Gastrocnemius medialis (tissue), 4 donors: ENCODE results near the gene ZFP91. TPM values are rescaled to one million over a fixed set of nuclear protein-coding genes. Genes with fewer than 3 reads are reported as not detected.

Experiments used
- ATAC-seq, 2 donors: fragments of 150-250 bp; one replicate each; pipeline ENCODE4 v1.9.1; 2016
- DNase-seq, 2 donors: peaks; one replicate each; pipeline ENCODE4 v3.0.0-alpha.2; 2019
- H3K27ac ChIP-seq, 4 donors: fragments of 200-600 bp; sonication (generic); 1 replicate in 1 of 4; 2 replicates in 3 of 4; pipeline ENCODE4 v1.5.1; 2016 to 2018; ENCODE audit warnings: mild to moderate bottlenecking in 2 of 4, moderate library complexity in 1 of 4
- H3K27me3 ChIP-seq, 3 donors: fragments of 200-600 bp; sonication (generic) in 2 of 3; 1 replicate in 1 of 3; 2 replicates in 2 of 3; pipeline versions ENCODE4 v1.5.1 to v1.6.0; 2016 to 2019; ENCODE audit warnings: mild to moderate bottlenecking in 1 of 3, moderate library complexity in 1 of 3
- H3K36me3 ChIP-seq, 2 donors: fragments of 200-600 bp; sonication (generic) in 1 of 2; one replicate each; pipeline ENCODE4 v1.5.1; 2017 to 2018
- H3K4me1 ChIP-seq, 2 donors: fragments of 200-600 bp; sonication (generic) in 1 of 2; one replicate each; pipeline ENCODE4 v1.5.1; 2016 to 2017; ENCODE audit warnings: mild to moderate bottlenecking in 2 of 2
- H3K4me3 ChIP-seq, 4 donors: fragments of 200-600 bp; sonication (generic) in 3 of 4; 1 replicate in 1 of 4; 2 replicates in 3 of 4; pipeline ENCODE4 v1.5.1; 2016 to 2019; ENCODE audit warnings: mild to moderate bottlenecking in 2 of 4
- H3K9me3 ChIP-seq, 3 donors: fragments of 200-600 bp; sonication (generic) in 2 of 3; 1 replicate in 1 of 3; 2 replicates in 2 of 3; pipeline ENCODE4 v1.5.1; 2016 to 2019
- POLR2A ChIP-seq, 2 donors: fragments of 450-650 bp; IDR thresholded peaks; one replicate each; pipeline ENCODE4 v1.6.1; 2017; ENCODE audit warnings: antibody characterized with exemption in 2 of 2, mild to moderate bottlenecking in 2 of 2, moderate library complexity in 2 of 2
- in situ Hi-C, 4 donors: fragments of 200-750 bp; cut with MboI; loops; one replicate each; pipeline versions ENCODE4 v1.15.0 to v1.8.0; 2017; ENCODE audit warnings: low sequenced_read_pairs in 4 of 4
- intact Hi-C: fragments of 100-400 bp; cut with DNase I; formaldehyde crosslinking; loops from one replicate; pipeline ENCODE4 v1.15.1; 2023; ENCODE audit warnings: low total_unique reads
- total RNA-seq, 4 donors: library from RNA; depleted of rRNA; stranded (reverse); fragments of >200 nt; gene quantifications; one replicate each; pipeline versions ENCODE4 v1.1.0 to v1.2.3, GENCODE V29; 2016
- TF ChIP-seq, protein P1 (sequence below), 5 experiments: fragments of 450-650 bp in 3 of 5; fragments of 200-600 bp in 2 of 5; sonication (generic) in 2 of 5; IDR thresholded peaks in 4 of 5; conservative IDR thresholded peaks in 1 of 5; 1 replicate in 4 of 5; 2 replicates in 1 of 5; pipeline ENCODE4 v1.5.1; 2016 to 2019; ENCODE audit warnings: antibody characterized with exemption in 5 of 5, mild to moderate bottlenecking in 3 of 5, moderate library complexity in 3 of 5

The ZFP91 gene
- total RNA-seq, 4 donors from 2014 or later, result 59.0 to 94.7 (median 90.6) TPM

DNA sequence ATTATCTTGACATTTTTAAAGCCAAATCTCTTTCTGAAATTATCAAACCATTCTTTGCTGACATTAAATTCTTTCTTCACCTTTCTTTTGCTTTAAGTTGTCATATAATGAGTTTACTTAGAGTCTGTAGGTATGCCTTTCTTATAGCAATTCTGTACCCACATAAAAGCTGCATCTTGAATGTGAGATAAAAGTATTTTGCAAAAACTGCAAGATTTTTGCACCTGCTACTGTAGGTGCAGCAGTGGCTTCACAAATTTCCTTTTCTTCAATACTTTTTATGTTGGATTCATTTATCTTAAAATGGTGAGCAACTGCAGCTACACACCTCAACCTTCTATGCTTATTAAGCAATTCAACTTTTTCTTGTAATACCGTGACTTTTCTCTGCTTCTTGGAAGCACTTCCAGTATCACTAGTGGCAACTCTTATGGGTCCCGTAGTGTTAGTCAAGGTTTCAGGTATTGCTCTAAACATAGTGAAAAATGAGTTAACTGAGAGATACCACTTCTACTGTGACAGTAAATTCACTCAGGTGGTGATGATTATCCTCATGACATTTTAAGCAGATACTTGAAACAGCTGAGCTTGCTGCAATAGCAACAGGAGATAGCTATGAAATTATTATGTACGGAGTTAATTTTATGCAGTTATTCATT lies 18.8 kb downstream of the ZFP91 start:
- Histone ChIP-seq H3K36me3 (no peaks in the 10 kb centered on the region), H3K4me1 (peaks cover 63 to 73% of the 10 kb centered on the region in 2 donors), H3K4me3 (no peak overlapping the region), H3K27me3 (no peaks in the 10 kb centered on the region), H3K27ac (no peak overlapping the region), H3K9me3 (no peaks in the 10 kb centered on the region)
- ATAC-seq, result no peak
- no peak for DNase-seq
- no peak for TF ChIP-seq POLR2A (IDR thresholded peaks at IDR 0.05)
- TF ChIP-seq, protein P1, sequence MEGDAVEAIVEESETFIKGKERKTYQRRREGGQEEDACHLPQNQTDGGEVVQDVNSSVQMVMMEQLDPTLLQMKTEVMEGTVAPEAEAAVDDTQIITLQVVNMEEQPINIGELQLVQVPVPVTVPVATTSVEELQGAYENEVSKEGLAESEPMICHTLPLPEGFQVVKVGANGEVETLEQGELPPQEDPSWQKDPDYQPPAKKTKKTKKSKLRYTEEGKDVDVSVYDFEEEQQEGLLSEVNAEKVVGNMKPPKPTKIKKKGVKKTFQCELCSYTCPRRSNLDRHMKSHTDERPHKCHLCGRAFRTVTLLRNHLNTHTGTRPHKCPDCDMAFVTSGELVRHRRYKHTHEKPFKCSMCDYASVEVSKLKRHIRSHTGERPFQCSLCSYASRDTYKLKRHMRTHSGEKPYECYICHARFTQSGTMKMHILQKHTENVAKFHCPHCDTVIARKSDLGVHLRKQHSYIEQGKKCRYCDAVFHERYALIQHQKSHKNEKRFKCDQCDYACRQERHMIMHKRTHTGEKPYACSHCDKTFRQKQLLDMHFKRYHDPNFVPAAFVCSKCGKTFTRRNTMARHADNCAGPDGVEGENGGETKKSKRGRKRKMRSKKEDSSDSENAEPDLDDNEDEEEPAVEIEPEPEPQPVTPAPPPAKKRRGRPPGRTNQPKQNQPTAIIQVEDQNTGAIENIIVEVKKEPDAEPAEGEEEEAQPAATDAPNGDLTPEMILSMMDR (IDR thresholded peaks at IDR 0.05 in 4 of 5, conservative IDR thresholded peaks at IDR 0.05 in 1 of 5), result no peak
- intact Hi-C loops, result loop anchor here (2.0 kb wide), 1 partner anchor 29 kb away; no protein-coding TSS in a partner anchor
- in situ Hi-C loops, result loop anchor here in 2 of 4 donors (25.0 kb wide), 2 partner anchors 885 to 935 kb away; partner anchors contain the start of genes CLP1 (in 1 of the 2), MED19 (in 1 of the 2), TMX2 (in 1 of the 2) and ZDHHC5 (in 1 of the 2)

- Histone ChIP-seq H3K9me3 (no peaks in the 10 kb centered on the region), H3K4me1 (peaks cover 47 to 66% of the 10 kb centered on the region in 2 donors), H3K36me3 (no peaks in the 10 kb centered on the region), H3K27ac (no peak overlapping the region), H3K27me3 (no peaks in the 10 kb centered on the region), H3K4me3 (no peak overlapping the region)
- TF ChIP-seq, protein P1 (IDR thresholded peaks at IDR 0.05 in 4 of 5, conservative IDR thresholded peaks at IDR 0.05 in 1 of 5), result no peak
- no peak for TF ChIP-seq POLR2A (IDR thresholded peaks at IDR 0.05)
- in situ Hi-C loops (no loop called here), intact Hi-C loops (no loop called here)
- no peak for DNase-seq
- no peak for ATAC-seq
Observed at GRCh38 chr11:58600510-58600909, 21.6 kb downstream of the ZFP91 start.

DNA sequence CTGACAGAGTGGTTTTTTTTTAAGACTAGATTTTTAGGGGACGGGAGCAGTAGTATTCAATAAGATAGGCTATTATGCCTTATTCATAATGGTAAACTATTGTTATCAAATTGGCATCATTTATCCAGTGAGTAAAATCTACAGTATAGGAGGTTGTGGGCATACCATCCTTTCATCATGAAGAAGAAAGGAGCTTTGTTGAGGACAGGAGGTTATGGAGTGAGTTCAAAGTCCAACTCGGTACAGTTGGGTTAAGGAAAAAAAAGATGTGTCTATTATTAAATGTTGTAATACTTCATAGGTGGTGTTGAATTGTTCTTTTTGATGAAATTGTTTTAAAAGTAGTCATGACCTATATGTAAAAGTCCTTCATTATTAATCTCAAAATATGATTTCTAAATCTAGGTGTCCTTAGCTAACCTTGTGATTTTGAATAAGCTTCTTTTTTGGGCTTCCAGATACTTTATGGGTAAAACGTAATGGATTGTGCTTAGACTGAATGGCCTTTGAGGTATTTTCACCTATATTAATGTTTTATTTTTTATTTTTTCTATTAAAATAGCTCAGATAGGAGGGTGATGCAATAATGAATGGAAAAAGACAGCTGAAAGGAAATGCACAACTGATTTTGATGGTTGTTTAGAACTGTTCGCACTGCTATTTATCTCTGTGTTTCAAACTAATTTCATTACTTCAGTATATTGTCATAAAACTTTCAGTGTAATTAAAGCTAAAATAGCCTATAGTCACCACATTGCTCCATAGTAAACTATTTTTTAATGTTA lies 28.3 kb downstream of the ZFP91 start:
- Histone ChIP-seq H3K36me3 (peaks cover 3 to 24% of the 10 kb centered on the region in 2 donors), H3K4me3 (no peak overlapping the region), H3K4me1 (peaks cover 18 to 37% of the 10 kb centered on the region in 2 donors), H3K27me3 (no peaks in the 10 kb centered on the region), H3K27ac (no peak overlapping the region), H3K9me3 (no peaks in the 10 kb centered on the region)
- DNase-seq (no peak), ATAC-seq (no peak)
- in situ Hi-C loops (no loop called here), intact Hi-C loops (no loop called here)
- no peak for TF ChIP-seq POLR2A (IDR thresholded peaks at IDR 0.05)
- TF ChIP-seq, protein P1 (IDR thresholded peaks at IDR 0.05 in 4 of 5, conservative IDR thresholded peaks at IDR 0.05 in 1 of 5), result no peak

DNA sequence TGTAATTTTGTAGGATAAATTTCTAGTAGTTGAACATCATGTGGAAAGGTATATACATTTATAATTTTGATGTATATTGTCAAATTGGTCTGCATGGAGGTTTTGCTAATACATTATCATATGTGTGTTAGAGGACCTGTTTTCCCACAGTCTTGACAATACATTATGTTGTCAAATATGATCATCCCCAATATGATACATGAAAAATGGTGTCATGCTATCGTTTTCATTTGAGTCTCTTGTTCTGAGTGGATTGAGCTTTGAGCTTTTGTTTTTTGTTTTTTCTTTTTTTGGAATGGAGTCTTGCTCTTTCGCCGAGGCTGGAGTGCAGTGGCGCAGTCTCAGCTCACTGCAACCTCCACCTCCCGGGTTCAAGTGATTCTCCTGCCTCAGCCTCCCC lies 29.5 kb downstream of the ZFP91 start:
- TF ChIP-seq POLR2A (IDR thresholded peaks at IDR 0.05), result no peak
- TF ChIP-seq, protein P1 (IDR thresholded peaks at IDR 0.05 in 4 of 5, conservative IDR thresholded peaks at IDR 0.05 in 1 of 5), result no peak
- Histone ChIP-seq H3K36me3 (peaks cover 4 to 36% of the 10 kb centered on the region in 2 donors), H3K27me3 (no peaks in the 10 kb centered on the region), H3K9me3 (no peaks in the 10 kb centered on the region), H3K4me3 (no peak overlapping the region), H3K4me1 (peaks cover 12 to 34% of the 10 kb centered on the region in 2 donors), H3K27ac (no peak overlapping the region)
- intact Hi-C loops (no loop called here), in situ Hi-C loops (no loop called here)
- no peak for DNase-seq
- ATAC-seq, result no peak
